Subcutaneous abdominal adipose tissue (tissue), 5 donors: ENCODE data around the gene PCED1B.
"Not testable (repeated sequence)": the region's sequence is repeated elsewhere in the genome, so short reads cannot be mapped to it uniquely, and the experiment has no call there.

Source experiments
- H3K27ac ChIP-seq: one replicate; pipeline ENCODE4 v1.7.0; 2013; ENCODE audit warnings: low read depth, mild to moderate bottlenecking, inconsistent platforms, low read length, moderate library complexity
- H3K27me3 ChIP-seq, 5 donors: one replicate each; pipeline ENCODE4 v1.7.0; 2013; ENCODE audit warnings: low read length in 5 of 5, inconsistent platforms in 1 of 5; ENCODE audit not compliant: control insufficient read depth in 5 of 5, insufficient read depth in 4 of 5
- H3K36me3 ChIP-seq, 5 donors: one replicate each; pipeline ENCODE4 v1.7.0; 2013; ENCODE audit warnings: low read length in 5 of 5; ENCODE audit not compliant: control insufficient read depth in 5 of 5, insufficient read depth in 5 of 5
- H3K4me1 ChIP-seq, 5 donors: one replicate each; pipeline ENCODE4 v1.7.0; 2013; ENCODE audit warnings: low read length in 5 of 5, mild to moderate bottlenecking in 3 of 5, moderate library complexity in 1 of 5; ENCODE audit not compliant: control insufficient read depth in 5 of 5, insufficient read depth in 5 of 5
- H3K4me3 ChIP-seq, 5 donors: one replicate each; pipeline ENCODE4 v1.7.0; 2013; ENCODE audit warnings: low read length in 5 of 5, low read depth in 1 of 5
- H3K9ac ChIP-seq, 5 donors: one replicate each; pipeline ENCODE4 v1.7.0; 2013; ENCODE audit warnings: low read length in 5 of 5, mild to moderate bottlenecking in 4 of 5, moderate library complexity in 3 of 5
- H3K9me3 ChIP-seq, 5 donors: one replicate each; pipeline ENCODE4 v1.7.0; 2013; ENCODE audit warnings: low read length in 5 of 5; ENCODE audit not compliant: control insufficient read depth in 5 of 5
- donor health status: healthy.
- donor health status: healthy.
- donor health status: healthy.
- donor health status: healthy.
- donor health status: healthy.

Gene PCED1B

DNA sequence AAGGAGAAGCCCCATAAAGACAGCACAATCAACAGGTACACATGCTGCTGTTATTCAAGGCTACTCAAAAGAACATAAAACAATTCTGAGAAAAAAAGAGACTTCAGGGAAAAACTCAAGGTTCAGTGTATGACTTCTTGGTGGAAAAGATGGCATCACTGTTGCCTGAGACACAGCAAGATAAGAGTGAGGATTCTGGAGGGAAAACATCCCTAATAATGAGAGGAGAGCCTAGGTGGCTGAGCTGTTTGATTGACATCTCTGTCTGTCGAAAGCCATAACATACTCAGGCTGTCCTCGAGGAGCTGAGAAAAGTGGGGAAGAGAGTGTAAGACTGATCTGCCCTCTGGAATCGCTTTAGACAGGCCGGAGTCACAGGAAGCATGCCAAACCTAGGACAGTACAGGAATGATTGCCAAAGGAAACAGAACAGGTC, 193.8 kb downstream of the PCED1B start:
- Histone ChIP-seq H3K27me3 (no peaks in the 10 kb centered on the region), H3K9me3 (no peaks in the 10 kb centered on the region), H3K27ac (no peak overlapping the region), H3K36me3 (no peaks in the 10 kb centered on the region), H3K4me3 (no peak overlapping the region), H3K9ac (no peak overlapping the region), H3K4me1 (peaks cover 0 to 14% (median 9%) of the 10 kb centered on the region in 5 donors)

DNA sequence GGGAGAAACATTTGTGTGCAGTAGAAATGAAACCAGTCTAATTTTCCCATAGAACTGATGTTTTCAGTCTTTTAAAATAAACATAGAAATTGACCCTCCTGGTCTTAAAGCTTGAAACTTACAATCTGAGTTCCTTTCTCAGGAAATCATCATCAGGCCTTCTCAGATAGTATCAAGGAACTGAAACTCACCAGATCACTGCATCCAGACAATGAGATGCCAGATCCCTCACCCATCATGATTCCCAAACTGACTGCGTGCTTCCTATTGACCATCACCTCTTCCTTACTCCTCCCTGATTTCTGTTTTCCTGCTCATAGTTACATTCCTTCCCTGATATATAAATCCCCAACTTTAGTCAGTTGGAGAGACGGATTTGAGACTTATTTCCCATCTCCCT, 195.3 kb downstream of the PCED1B start:
- H3K4me3 ChIP-seq = no peak overlapping the region
- H3K4me1 ChIP-seq = peaks cover 0 to 14% (median 9%) of the 10 kb centered on the region in 5 donors
- H3K36me3 ChIP-seq = no peaks in the 10 kb centered on the region

DNA sequence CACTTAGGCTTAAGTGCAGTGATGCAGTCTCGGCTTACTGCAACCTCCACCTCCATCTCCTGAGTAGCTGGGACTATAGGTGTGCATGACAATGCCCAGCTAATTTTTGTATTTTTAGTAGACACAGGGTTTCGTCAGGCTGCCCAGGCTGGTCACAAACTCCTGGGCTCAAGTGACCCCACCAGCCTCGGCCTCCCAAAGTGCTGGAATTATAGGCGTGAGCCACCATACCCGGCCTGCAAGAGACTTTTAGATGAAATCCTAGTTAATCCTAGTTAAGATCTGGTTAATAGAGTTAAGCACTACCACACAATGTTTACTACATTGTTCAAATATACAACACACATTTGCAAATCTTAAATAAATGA, 196.8 kb downstream of the PCED1B start:
- Histone ChIP-seq H3K27ac (no peak overlapping the region), H3K27me3 (no peaks in the 10 kb centered on the region), H3K4me3 (no peak overlapping the region), H3K4me1 (peaks cover 0 to 14% (median 9%) of the 10 kb centered on the region in 5 donors), H3K9me3 (no peaks in the 10 kb centered on the region), H3K36me3 (no peaks in the 10 kb centered on the region), H3K9ac (no peak overlapping the region)

More for the DNA sequence above, 195.3 kb downstream of the PCED1B start:
- H3K27ac ChIP-seq = no peak overlapping the region
- H3K27me3 ChIP-seq = no peaks in the 10 kb centered on the region
- no peak overlapping the region for H3K9ac ChIP-seq
- H3K9me3 ChIP-seq = no peaks in the 10 kb centered on the region

DNA sequence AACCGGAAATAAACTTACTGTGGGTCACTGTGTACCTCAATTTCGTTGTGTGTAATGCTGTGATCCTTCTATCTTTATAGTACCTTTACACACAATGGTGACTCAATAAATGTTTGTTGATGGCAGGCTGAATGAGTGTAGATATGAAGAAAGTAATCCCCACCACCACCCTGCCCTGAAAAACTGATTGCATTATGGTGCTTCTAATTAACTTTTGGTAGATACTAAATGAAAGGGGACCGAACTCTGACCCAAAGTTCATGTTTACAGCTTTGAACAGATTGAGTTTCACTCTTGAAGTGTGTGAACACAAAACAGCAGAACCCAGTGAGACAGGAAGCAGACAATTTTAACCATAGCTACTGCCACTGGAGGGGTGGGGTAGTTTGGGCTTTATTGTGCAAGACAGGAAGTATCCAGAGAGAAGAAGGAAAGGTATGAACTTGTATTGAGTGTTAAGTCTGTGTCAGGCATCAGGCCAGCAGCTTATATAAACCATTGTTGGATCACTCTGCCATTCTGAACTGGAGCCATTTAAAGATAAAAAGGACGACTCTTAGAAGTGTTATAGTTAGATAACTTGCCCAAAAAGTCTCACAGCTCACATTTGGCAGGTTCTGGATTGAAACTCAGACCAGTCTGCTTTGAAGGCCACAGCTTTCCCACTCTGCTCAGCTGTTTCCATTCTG, 197.3 kb downstream of the PCED1B start:
- no peaks in the 10 kb centered on the region for H3K9me3 ChIP-seq
- H3K27me3 ChIP-seq = no peaks in the 10 kb centered on the region
- no peak overlapping the region for H3K4me3 ChIP-seq
- no peak overlapping the region for H3K9ac ChIP-seq
- no peaks in the 10 kb centered on the region for H3K36me3 ChIP-seq
- H3K27ac ChIP-seq = no peak overlapping the region
- peaks cover 0 to 14% (median 9%) of the 10 kb centered on the region in 5 donors for H3K4me1 ChIP-seq

DNA sequence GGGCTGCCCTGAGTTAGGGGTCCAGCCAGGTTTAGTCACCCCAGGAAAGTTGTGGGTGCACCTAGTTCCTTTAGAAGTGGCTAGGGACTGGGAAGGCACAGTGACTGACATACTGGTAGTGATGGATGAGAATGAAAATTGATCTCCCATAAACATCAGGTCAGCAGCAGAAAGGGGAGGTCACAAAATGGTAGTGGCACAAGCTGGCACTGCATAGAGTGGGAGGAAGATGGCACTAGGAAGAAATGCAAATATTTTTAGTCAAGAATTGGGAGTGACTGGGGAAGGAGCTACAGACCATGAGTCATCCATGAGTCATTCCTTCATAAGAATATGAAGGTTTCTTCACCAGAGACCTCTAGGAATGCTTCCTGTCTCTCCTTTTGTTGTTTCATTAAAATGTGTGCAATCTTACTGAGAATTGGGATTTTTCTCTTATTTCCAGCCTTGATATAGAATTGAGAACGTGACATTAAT, 198.6 kb downstream of the PCED1B start:
- Histone ChIP-seq H3K27me3 (no peaks in the 10 kb centered on the region), H3K9ac (no peak overlapping the region), H3K4me3 (no peak overlapping the region), H3K9me3 (no peaks in the 10 kb centered on the region), H3K36me3 (no peaks in the 10 kb centered on the region), H3K27ac (no peak overlapping the region), H3K4me1 (peaks cover 0 to 14% (median 9%) of the 10 kb centered on the region in 5 donors)

DNA sequence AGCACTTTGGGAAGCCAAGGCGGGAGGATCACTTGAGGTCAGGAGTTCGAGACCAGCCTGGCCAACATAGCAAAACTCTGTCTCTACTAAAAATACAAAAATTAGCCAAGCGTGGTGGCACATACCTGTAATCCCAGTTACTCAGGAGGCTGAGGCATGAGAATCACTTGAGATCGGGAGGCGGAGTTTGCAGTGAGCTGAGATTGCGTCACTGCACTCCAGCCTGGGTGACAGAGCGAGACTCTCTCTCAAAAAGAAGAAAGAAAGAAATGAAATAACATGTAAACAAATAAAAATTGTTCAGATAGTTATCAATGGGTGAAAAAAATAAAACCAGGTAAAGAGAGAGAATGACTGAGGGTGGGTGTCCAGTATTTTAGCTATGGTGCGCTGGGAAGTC, 200.3 kb downstream of the PCED1B start:
- not testable (repeated sequence) for H3K4me3 ChIP-seq, H3K36me3 ChIP-seq, H3K9me3 ChIP-seq, H3K27ac ChIP-seq, H3K27me3 ChIP-seq, H3K9ac ChIP-seq
- peaks cover 0 to 14% (median 9%) of the 10 kb centered on the region in 5 donors for H3K4me1 ChIP-seq

DNA sequence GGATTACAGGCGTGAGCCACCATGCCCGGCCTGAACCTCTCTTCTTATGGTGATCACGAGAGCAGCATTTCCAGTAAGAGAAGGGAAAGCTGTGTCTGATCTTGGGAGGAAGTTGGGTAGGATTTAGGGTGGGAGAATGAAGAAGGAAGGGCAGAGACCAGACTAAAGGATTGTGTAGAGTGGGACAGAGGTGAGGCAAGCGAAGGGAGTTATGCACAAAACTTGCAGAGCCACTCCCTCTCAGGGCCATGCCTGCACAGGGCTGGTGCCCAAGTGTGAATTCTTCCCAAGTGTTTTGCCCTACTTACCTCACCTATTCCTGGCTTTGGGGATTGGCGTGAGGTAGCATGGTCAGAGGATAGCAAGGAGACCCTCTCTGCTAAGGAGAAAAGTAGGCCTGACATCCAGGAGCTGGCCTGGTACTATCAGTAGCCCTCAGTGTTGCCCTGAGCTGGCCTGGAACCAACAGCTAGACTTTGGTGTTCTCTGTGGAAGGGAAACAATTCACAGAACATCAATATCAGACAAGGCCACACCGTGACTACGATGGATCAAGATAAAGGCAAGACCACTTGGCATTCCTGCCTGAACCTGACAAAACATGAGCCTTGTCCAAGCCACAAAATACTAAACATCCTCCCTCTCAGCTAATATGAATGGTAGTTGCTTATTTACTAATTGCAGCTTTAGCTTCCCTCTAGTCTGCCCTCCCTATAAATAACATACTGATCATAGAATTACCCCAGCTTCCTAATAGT, 201.3 kb downstream of the PCED1B start:
- no peak overlapping the region for H3K4me3 ChIP-seq
- peaks cover 0 to 14% (median 9%) of the 10 kb centered on the region in 5 donors for H3K4me1 ChIP-seq
- no peaks in the 10 kb centered on the region for H3K9me3 ChIP-seq
- no peak overlapping the region for H3K27ac ChIP-seq
- no peaks in the 10 kb centered on the region for H3K27me3 ChIP-seq
- H3K9ac ChIP-seq = no peak overlapping the region
- H3K36me3 ChIP-seq = no peaks in the 10 kb centered on the region

DNA sequence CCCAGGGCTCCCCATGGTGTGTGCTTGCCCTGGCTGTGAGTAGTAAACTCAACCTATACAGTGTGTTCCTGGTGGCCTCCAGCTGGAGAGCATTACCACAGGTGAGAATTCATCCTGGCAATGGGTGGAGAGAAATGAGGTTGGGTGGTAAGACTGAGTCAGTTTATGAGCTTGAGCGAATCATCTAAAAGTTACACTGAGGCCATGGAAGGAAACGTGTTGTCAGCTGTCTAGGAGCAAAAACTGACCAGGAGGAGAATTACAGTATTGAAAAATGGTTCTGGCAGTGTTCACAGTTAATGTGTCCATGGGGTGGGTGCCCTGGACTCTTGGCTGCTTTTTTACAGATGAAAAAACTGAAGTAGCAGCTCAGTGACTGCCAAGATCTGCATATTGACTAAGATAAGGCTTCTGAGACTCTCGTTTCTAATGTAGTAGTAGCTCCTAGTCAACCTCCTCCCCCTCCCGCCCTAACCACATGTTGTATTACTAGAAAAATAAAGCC, 202.3 kb downstream of the PCED1B start:
- Histone ChIP-seq H3K27ac (no peak overlapping the region), H3K9me3 (no peaks in the 10 kb centered on the region), H3K4me1 (peaks cover 0 to 11% (median 7%) of the 10 kb centered on the region in 5 donors), H3K27me3 (no peaks in the 10 kb centered on the region), H3K36me3 (no peaks in the 10 kb centered on the region), H3K9ac (no peak overlapping the region), H3K4me3 (no peak overlapping the region)

DNA sequence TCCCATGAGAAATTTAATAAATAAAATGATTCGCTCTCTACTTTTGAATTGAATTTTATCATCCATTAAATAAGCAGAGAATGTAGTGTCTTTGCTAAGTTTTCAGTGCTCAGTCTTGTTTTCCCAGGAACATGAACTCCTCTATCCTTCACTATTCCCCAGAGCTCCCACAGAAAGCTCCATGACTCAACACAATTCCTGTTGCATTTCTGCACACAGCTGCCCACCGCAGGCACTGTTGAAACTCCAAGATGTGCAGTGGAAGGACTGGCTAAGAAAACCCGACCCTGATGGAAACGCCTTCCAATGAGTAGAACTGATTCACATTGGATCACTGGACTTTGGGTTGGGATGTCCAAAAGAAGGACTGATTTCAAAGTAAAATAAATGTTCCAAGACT, 202.8 kb downstream of the PCED1B start:
- Histone ChIP-seq H3K27me3 (no peaks in the 10 kb centered on the region), H3K27ac (no peak overlapping the region)

More for the DNA sequence above, 202.8 kb downstream of the PCED1B start:
- Histone ChIP-seq H3K4me1 (peaks cover 0 to 6% (median 2%) of the 10 kb centered on the region in 5 donors), H3K9ac (no peak overlapping the region), H3K9me3 (no peaks in the 10 kb centered on the region), H3K36me3 (no peaks in the 10 kb centered on the region), H3K4me3 (no peak overlapping the region)
